ENCODE measurements around the gene PORCN.

GRCh38 chrX:48521353-48522243, 12.8 kb downstream of the PORCN start, which contains the start of gene EBP:
- TF ChIP-seq CTCF (IDR thresholded peaks at IDR 0.05; ENCODE audit: extremely low read depth in 1 of 2, insufficient read depth in 1 of 2, low read depth in 1 of 2, low read length in 2 of 2), result no peak
- TF ChIP-seq GATA2 (IDR thresholded peaks at IDR 0.05; ENCODE audit: insufficient read depth, insufficient read length, low read depth, low read length), result peak; percentile 60
- peak; percentile 71 for TF ChIP-seq POLR2A (IDR thresholded peaks at IDR 0.05; ENCODE audit: low read depth, low read length)
- peak; percentile 74 for TF ChIP-seq POLR2AphosphoS5 (IDR thresholded peaks at IDR 0.05; ENCODE audit: insufficient read depth, low read depth, low read length)
